ENCODE measurements around the gene C1QTNF5. TPM values are rescaled to one million over a fixed set of nuclear protein-coding genes. Genes with fewer than 3 reads are reported as not detected.

C1QTNF5 gene
- total RNA-seq, 1 donor from 2014 or later: 0.90 TPM

DNA sequence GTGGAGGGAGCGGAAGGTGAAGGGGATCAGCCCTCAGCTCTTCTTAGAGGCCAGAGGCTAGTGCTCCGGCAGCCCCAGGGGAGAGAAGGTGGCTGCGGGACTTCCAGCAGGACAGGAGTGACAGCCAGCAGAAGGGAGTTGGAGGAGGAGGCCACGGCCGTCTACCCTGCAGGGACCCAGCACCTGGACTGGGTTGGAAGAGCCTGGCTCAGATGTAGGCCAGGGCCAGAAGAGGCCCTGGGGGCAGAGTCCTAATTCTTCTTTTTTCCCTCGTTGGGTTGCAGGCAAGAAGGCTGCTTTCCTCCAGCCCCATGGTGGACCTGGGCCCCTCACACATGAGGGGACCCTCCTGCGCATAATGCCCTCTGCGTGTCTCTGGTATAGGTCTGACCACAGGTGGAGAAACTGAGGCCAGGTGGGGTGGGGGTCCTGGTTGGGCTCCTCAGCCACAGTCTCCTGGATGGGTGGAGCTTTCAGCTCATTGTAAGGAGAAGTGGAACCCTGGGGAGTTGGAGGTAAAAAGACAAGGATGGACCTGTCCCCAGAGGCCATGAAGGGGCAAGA, 21.5 kb downstream of the C1QTNF5 start:
- Mint-ChIP-seq H3K36me3 (no peaks in the 10 kb centered on the region), H3K9me3 (no peaks in the 10 kb centered on the region), H3K27me3 (ENCODE audit: insufficient read depth, low read depth) (peaks cover 15% of the 10 kb centered on the region), H3K27ac (peak overlapping the region; percentile 70), H3K4me1 (peaks cover 48% of the 10 kb centered on the region), H3K4me3 (peak overlapping the region; percentile 12)
- no peaks in the 10 kb centered on the region for H3K9me3 ChIP-seq (ENCODE audit: low read depth)
- peaks cover 6% of the 10 kb centered on the region for H4K20me1 ChIP-seq (ENCODE audit: low read depth)
- H3K79me2 ChIP-seq (ENCODE audit: low read depth): no peaks in the 10 kb centered on the region
- no peak overlapping the region for H3K27ac ChIP-seq
- H3K9ac ChIP-seq: no peak overlapping the region
- H3F3A ChIP-seq (ENCODE audit: low read depth): peaks cover 49% of the 10 kb centered on the region
- no peak for DNase-seq (ENCODE audit: low spot score)
- no peak overlapping the region for H3K4me3 ChIP-seq
- TF ChIP-seq, protein P1, sequence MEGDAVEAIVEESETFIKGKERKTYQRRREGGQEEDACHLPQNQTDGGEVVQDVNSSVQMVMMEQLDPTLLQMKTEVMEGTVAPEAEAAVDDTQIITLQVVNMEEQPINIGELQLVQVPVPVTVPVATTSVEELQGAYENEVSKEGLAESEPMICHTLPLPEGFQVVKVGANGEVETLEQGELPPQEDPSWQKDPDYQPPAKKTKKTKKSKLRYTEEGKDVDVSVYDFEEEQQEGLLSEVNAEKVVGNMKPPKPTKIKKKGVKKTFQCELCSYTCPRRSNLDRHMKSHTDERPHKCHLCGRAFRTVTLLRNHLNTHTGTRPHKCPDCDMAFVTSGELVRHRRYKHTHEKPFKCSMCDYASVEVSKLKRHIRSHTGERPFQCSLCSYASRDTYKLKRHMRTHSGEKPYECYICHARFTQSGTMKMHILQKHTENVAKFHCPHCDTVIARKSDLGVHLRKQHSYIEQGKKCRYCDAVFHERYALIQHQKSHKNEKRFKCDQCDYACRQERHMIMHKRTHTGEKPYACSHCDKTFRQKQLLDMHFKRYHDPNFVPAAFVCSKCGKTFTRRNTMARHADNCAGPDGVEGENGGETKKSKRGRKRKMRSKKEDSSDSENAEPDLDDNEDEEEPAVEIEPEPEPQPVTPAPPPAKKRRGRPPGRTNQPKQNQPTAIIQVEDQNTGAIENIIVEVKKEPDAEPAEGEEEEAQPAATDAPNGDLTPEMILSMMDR (IDR thresholded peaks at IDR 0.05): no peak
- TF ChIP-seq EZH2 (IDR thresholded peaks at IDR 0.05): no peak
- no peak for TF ChIP-seq EZH2phosphoT487 (IDR thresholded peaks at IDR 0.05)
- H3K4me1 ChIP-seq: peaks cover 63% of the 10 kb centered on the region
- H3K27me3 ChIP-seq: peaks cover 35% of the 10 kb centered on the region
- no peaks in the 10 kb centered on the region for H3K36me3 ChIP-seq
- peak overlapping the region; percentile 27 for H2AFZ ChIP-seq (replicated peaks)
- H3K4me2 ChIP-seq: peak overlapping the region; percentile 89

DNA sequence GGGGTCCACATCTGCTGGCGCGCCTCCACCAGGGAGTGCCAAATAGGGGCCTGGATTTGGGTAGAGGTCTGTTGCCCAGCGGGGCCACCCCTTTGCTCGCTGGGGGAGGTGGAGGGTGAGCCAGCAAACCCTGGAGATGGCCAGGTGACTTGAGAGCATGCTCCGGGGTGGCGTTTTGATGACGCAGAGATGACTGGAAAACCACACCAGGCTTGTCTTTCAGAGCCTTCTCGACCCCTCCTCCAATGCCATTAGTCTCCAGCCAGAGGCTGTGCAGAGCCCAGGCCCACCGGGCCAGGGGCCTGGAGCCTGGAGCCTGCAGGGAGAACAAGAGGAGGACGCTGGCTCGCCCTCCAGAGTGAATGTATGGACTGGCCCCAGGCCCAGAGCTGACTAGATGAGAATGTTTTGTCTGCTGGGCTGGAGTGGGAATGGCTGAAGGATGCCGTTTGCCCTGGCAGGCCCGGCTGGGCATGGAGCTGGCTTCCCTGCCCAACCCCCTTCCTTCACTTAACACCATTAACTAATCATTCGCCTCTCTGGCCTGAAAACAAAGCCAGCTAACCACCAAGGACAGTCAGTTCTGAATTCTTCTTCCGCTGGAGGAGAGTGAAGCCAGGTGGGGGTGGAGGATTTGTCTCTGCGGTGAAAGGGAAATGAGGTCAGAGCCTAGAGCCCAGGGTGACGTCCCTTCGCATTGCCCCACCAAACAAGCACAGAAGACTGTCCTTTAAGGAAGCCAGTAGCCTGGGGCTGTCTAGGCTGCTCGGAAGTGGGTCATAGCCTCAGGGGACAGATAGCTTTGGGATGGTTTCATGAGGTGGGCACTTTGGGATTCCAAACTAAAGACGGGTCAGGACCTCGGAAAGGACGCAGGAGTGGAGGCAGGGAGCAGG, 22.2 kb downstream of the C1QTNF5 start:
- H3K4me3 ChIP-seq: no peak overlapping the region
- H3K4me1 ChIP-seq: peaks cover 59% of the 10 kb centered on the region
- H3K27ac Mint-ChIP-seq: peak overlapping the region; percentile 70
- no peaks in the 10 kb centered on the region for H3K9me3 Mint-ChIP-seq
- peaks cover 6% of the 10 kb centered on the region for H4K20me1 ChIP-seq (ENCODE audit: low read depth)
- H3K27me3 Mint-ChIP-seq (ENCODE audit: insufficient read depth, low read depth): peaks cover 15% of the 10 kb centered on the region
- peak overlapping the region; percentile 12 for H3K4me3 Mint-ChIP-seq
- peak overlapping the region; percentile 89 for H3K4me2 ChIP-seq
- H3K79me2 ChIP-seq (ENCODE audit: low read depth): no peaks in the 10 kb centered on the region
- peak overlapping the region; percentile 27 for H2AFZ ChIP-seq (replicated peaks)
- no peaks in the 10 kb centered on the region for H3K9me3 ChIP-seq (ENCODE audit: low read depth)
- no peak overlapping the region for H3K27ac ChIP-seq
- no peak overlapping the region for H3K9ac ChIP-seq
- no peaks in the 10 kb centered on the region for H3K36me3 Mint-ChIP-seq
- TF ChIP-seq EZH2 (IDR thresholded peaks at IDR 0.05) (no peak), EZH2phosphoT487 (IDR thresholded peaks at IDR 0.05) (no peak)
- TF ChIP-seq, protein P1 (IDR thresholded peaks at IDR 0.05): no peak
- H3K36me3 ChIP-seq: no peaks in the 10 kb centered on the region
- H3K27me3 ChIP-seq: peaks cover 35% of the 10 kb centered on the region
- DNase-seq (ENCODE audit: low spot score): peak; percentile 57
- peaks cover 43% of the 10 kb centered on the region for H3F3A ChIP-seq (ENCODE audit: low read depth)
- peaks cover 42% of the 10 kb centered on the region for H3K4me1 Mint-ChIP-seq

DNA sequence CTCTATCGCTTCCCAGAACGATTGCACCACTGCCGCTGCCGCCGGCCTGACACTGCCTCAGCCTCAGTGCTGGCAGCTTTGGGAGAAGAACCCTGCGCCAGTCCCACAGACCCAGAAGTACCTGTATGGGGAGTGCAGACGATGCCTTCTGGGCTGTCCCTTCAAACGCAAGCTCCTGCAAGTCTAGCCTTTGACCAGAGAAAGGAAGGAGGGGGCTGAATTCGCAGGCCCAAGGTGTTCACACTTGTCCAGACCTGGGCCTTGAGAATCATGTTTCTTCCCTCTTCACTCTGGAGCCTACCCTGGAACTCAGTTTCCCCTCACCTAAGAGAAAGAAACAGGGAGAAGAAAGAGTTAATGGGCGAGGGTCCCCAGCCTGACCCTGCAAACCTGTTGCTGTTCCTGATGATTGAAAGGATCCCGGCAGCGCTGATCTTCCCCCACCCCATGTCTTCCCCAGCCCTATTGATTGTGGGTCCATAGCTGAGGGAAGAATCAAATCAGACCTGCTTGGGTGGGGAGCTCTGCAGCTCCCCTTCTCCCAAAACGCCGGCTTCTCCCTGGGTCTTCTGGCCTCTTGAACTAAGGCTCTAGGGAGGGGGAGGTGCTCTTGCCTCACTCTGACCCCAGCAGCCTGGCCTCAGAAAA, 23.0 kb downstream of the C1QTNF5 start:
- Histone ChIP-seq H3K9ac (no peak overlapping the region), H3K79me2 (ENCODE audit: low read depth) (no peaks in the 10 kb centered on the region), H3K4me2 (peak overlapping the region; percentile 89), H3K4me1 (peaks cover 59% of the 10 kb centered on the region), H3K36me3 (no peaks in the 10 kb centered on the region), H2AFZ (replicated peaks) (peak overlapping the region; percentile 27), H4K20me1 (ENCODE audit: low read depth) (peaks cover 6% of the 10 kb centered on the region), H3K9me3 (ENCODE audit: low read depth) (no peaks in the 10 kb centered on the region), H3K27me3 (peaks cover 35% of the 10 kb centered on the region), H3K27ac (no peak overlapping the region), H3F3A (ENCODE audit: low read depth) (peaks cover 42% of the 10 kb centered on the region), H3K4me3 (peak overlapping the region; percentile 74)
- Mint-ChIP-seq H3K9me3 (no peaks in the 10 kb centered on the region), H3K4me1 (peaks cover 39% of the 10 kb centered on the region), H3K4me3 (peak overlapping the region; percentile 64), H3K36me3 (no peaks in the 10 kb centered on the region), H3K27me3 (ENCODE audit: insufficient read depth, low read depth) (peaks cover 15% of the 10 kb centered on the region), H3K27ac (no peak overlapping the region)
- no peak for DNase-seq (ENCODE audit: low spot score)
- TF ChIP-seq EZH2 (IDR thresholded peaks at IDR 0.05) (no peak), EZH2phosphoT487 (IDR thresholded peaks at IDR 0.05) (no peak)
- TF ChIP-seq, protein P1 (IDR thresholded peaks at IDR 0.05): no peak
